Smooth muscle cell (in vitro differentiated cells): ENCODE data around the gene EML2. TPM values are rescaled to one million over a fixed set of nuclear protein-coding genes. Genes with fewer than 3 reads are reported as not detected.

Source experiments
- DNase-seq: peaks from one replicate; lab custom pipeline; 2025; ENCODE audit not compliant: unreplicated experiment; lab: John Stamatoyannopoulos, UW
- H2AFZ ChIP-seq: fragments of 200-600 bp; sonication (generic); 2 replicates; pipeline ENCODE4 v1.6.0; 2016; ENCODE audit warnings: antibody characterized with exemption, low read depth, mild to moderate bottlenecking
- H3F3A ChIP-seq: fragments of 200-600 bp; sonication (generic); 2 replicates; pipeline ENCODE4 v1.6.0; 2017; ENCODE audit warnings: antibody characterized with exemption, low read depth
- H3K27ac ChIP-seq: fragments of 200-600 bp; sonication (generic); 2 replicates; pipeline ENCODE4 v1.5.1; 2016; ENCODE audit warnings: low read depth, mild to moderate bottlenecking
- H3K27me3 ChIP-seq: fragments of 200-600 bp; sonication (generic); 2 replicates; pipeline ENCODE4 v1.6.1; 2016; ENCODE audit warnings: low read depth, mild to moderate bottlenecking
- H3K36me3 ChIP-seq: fragments of 200-600 bp; sonication (generic); 2 replicates; pipeline ENCODE4 v1.5.1; 2016; ENCODE audit warnings: low read depth
- H3K4me1 ChIP-seq: fragments of 200-600 bp; sonication (generic); 2 replicates; pipeline ENCODE4 v1.5.1; 2016; ENCODE audit warnings: low read depth
- H3K4me2 ChIP-seq: fragments of 200-600 bp; sonication (generic); 2 replicates; pipeline ENCODE4 v1.6.0; 2016; ENCODE audit warnings: mild to moderate bottlenecking
- H3K4me3 ChIP-seq: fragments of 200-600 bp; sonication (generic); 2 replicates; pipeline ENCODE4 v1.5.1; 2016; ENCODE audit warnings: mild to moderate bottlenecking
- H3K79me2 ChIP-seq: fragments of 200-600 bp; sonication (generic); 2 replicates; pipeline ENCODE4 v1.6.0; 2016; ENCODE audit warnings: low read depth, mild to moderate bottlenecking
- H3K9ac ChIP-seq: fragments of 200-600 bp; sonication (generic); 2 replicates; pipeline ENCODE4 v1.6.0; 2016; ENCODE audit warnings: low read depth
- H3K9me3 ChIP-seq: fragments of 200-600 bp; sonication (generic); replicated peaks from 2 replicates; pipeline ENCODE4 v1.5.1; 2016; ENCODE audit warnings: low read depth
- H4K20me1 ChIP-seq: fragments of 200-600 bp; sonication (generic); 2 replicates; pipeline ENCODE4 v1.6.0; 2016; ENCODE audit warnings: low read depth
- CTCF ChIP-seq: fragments of 200-600 bp; sonication (generic); IDR thresholded peaks from 2 replicates; pipeline ENCODE4 v1.5.1; 2017; ENCODE audit warnings: borderline replicate concordance, mild to moderate bottlenecking, antibody characterized with exemption; ENCODE audit not compliant: insufficient read depth, poor library complexity, severe bottlenecking
- WGBS: methylation state at CpG from one replicate; pipeline ENCODE4 v1.1.7; 2016; ENCODE audit warnings: low lambda C conversion rate; 5-methylcytosine and 5-hydroxymethylcytosine counted together
- microRNA counts: library from miRNA; unstranded; fragments of <30 nt; microRNA quantifications from one replicate; lab custom pipeline; 2016
- microRNA-seq: library from miRNA; unstranded; fragments of <30 nt; microRNA quantifications from one replicate; pipeline ENCODE4, GENCODE V29; 2016; ENCODE audit warnings: borderline number of aligned reads
- polyA plus RNA-seq: library from polyadenylated mRNA; unstranded; fragments of >200 nt; fragmentation: Nextera tagmentation; extraction: Ambion mirVana; gene quantifications from 2 replicates; pipeline ENCODE4 v1.2.1, GENCODE V29; 2016
- small RNA-seq: library from RNA; depleted of rRNA; stranded (forward); fragments of <200 nt; gene quantifications from one replicate; pipeline ENCODE3, GENCODE V24; 2014
- total RNA-seq: library from RNA; depleted of rRNA; stranded (reverse); fragments of >200 nt; gene quantifications from 2 replicates; pipeline ENCODE4 v1.2.3, GENCODE V29; 2014

Gene EML2
- total and polyA plus RNA-seq, 2 experiments from 2014 or later, result 7.7 to 19.0 TPM

- DNase-seq, result no peak
- Histone ChIP-seq H3K27me3 (no peaks in the 10 kb centered on the region), H3K9ac (no peak overlapping the region), H4K20me1 (peaks cover 6% of the 10 kb centered on the region), H3K4me1 (no peaks in the 10 kb centered on the region), H3K36me3 (no peaks in the 10 kb centered on the region), H3K4me2 (no peak overlapping the region), H3K9me3 (no peaks in the 10 kb centered on the region), H3K79me2 (no peaks in the 10 kb centered on the region), H3K27ac (no peak overlapping the region), H3K4me3 (no peak overlapping the region), H2AFZ (no peak overlapping the region), H3F3A (no peaks in the 10 kb centered on the region)
- no peak for TF ChIP-seq CTCF
- WGBS, result 59% methylated on average over 4 of the region's 5 CpGs
Observed at GRCh38 chr19:45564131-45564780, 74.9 kb downstream of the EML2 start.

GRCh38 chr19:45560686-45561085 lies 78.5 kb downstream of the EML2 start:
- Histone ChIP-seq H2AFZ (no peak overlapping the region), H3K4me3 (no peak overlapping the region), H3K36me3 (no peaks in the 10 kb centered on the region), H3K4me1 (no peaks in the 10 kb centered on the region), H3K4me2 (no peak overlapping the region), H3K27me3 (no peaks in the 10 kb centered on the region), H3K27ac (no peak overlapping the region), H3K9ac (no peak overlapping the region), H3K9me3 (no peaks in the 10 kb centered on the region), H3K79me2 (no peaks in the 10 kb centered on the region), H3F3A (no peaks in the 10 kb centered on the region), H4K20me1 (peaks cover 38% of the 10 kb centered on the region)
- DNase-seq, result no peak
- 88% methylated on average over 11 of the region's 11 CpGs for WGBS
- no peak for TF ChIP-seq CTCF

GRCh38 chr19:45560038-45560437 lies 79.2 kb downstream of the EML2 start:
- 86% methylated on average over 5 of the region's 5 CpGs for WGBS
- Histone ChIP-seq H4K20me1 (peaks cover 39% of the 10 kb centered on the region), H3K9ac (no peak overlapping the region), H3K27ac (no peak overlapping the region), H3K4me3 (no peak overlapping the region), H3F3A (no peaks in the 10 kb centered on the region), H3K79me2 (no peaks in the 10 kb centered on the region), H3K4me1 (no peaks in the 10 kb centered on the region), H2AFZ (no peak overlapping the region), H3K27me3 (no peaks in the 10 kb centered on the region), H3K4me2 (no peak overlapping the region), H3K9me3 (no peaks in the 10 kb centered on the region), H3K36me3 (no peaks in the 10 kb centered on the region)
- no peak for DNase-seq
- no peak for TF ChIP-seq CTCF

MicroRNAs within 50 kb of the gene (microRNA counts, 767-probe panel; counts per million panel counts)
- microRNA hsa-miR-330-3p (lab: Ali Mortazavi, UCI), result 183 counts per million
- microRNA hsa-miR-330-5p (lab: Ali Mortazavi, UCI), result 183 counts per million
- 183 counts per million for microRNA hsa-miR-642a-5p (lab: Ali Mortazavi, UCI)
- microRNA hsa-miR-642b-3p (lab: Ali Mortazavi, UCI), result 183 counts per million

Small RNA genes within 50 kb of the gene (microRNA-seq; reads per million reads assigned to microRNA genes)
- gene MIR330 (620 reads per million, percentile 76 among the genes with 10 or more reads in this experiment), gene MIR642A (not detected), gene MIR642B (not detected)

Small RNA genes within 50 kb of the gene (small RNA-seq; reads per million reads assigned to genes)
- gene MIR642A (0.58 reads per million, percentile 20 among the genes with 10 or more reads in this experiment), gene RN7SL836P (not detected)

Other genes starting within 250 kb of the EML2 start
- 26.3 and 66.4 TPM in 2 replicates for gene PPP1R13L, start 234.3 kb downstream of the EML2 start, total RNA-seq
- gene PPP1R13L, start 234.3 kb downstream of the EML2 start, polyA plus RNA-seq, result 28.1 and 77.1 TPM in 2 replicates
- 1.4 and 1.6 TPM in 2 replicates for gene POLR1G, start 232.8 kb downstream of the EML2 start, total RNA-seq
- gene POLR1G, start 232.8 kb downstream of the EML2 start, polyA plus RNA-seq, result 2.7 and 3.9 TPM in 2 replicates
- gene ERCC1, start 215.5 kb downstream of the EML2 start, total RNA-seq, result 60.8 and 72.6 TPM in 2 replicates
- gene ERCC1, start 215.5 kb downstream of the EML2 start, polyA plus RNA-seq, result 81.5 and 90.4 TPM in 2 replicates
- gene FOSB, start 171.4 kb downstream of the EML2 start, total RNA-seq, result 171 and 186 TPM in 2 replicates
- 178 and 299 TPM in 2 replicates for gene FOSB, start 171.4 kb downstream of the EML2 start, polyA plus RNA-seq
- 6.3 and 20.5 TPM in 2 replicates for gene RTN2, start 142.3 kb downstream of the EML2 start, total RNA-seq
- gene RTN2, start 142.3 kb downstream of the EML2 start, polyA plus RNA-seq, result 24.4 and 28.0 TPM in 2 replicates
- 0.58 TPM in 1 of 2 replicates, not detected in the other for gene PPM1N, start 141.0 kb downstream of the EML2 start, total RNA-seq
- gene PPM1N, start 141.0 kb downstream of the EML2 start, polyA plus RNA-seq, result 0.16 and 1.3 TPM in 2 replicates
- gene VASP, start 131.9 kb downstream of the EML2 start, total RNA-seq, result 75.8 and 83.8 TPM in 2 replicates
- gene VASP, start 131.9 kb downstream of the EML2 start, polyA plus RNA-seq, result 73.6 and 107 TPM in 2 replicates
- gene OPA3, start 54.6 kb downstream of the EML2 start, total RNA-seq, result 6.2 and 8.8 TPM in 2 replicates
- gene OPA3, start 54.6 kb downstream of the EML2 start, polyA plus RNA-seq, result 10.3 and 13.3 TPM in 2 replicates
- gene GPR4, start 37.2 kb downstream of the EML2 start, total RNA-seq, result not detected in 2 replicates
- 0.31 TPM in 1 of 2 replicates, not detected in the other for gene GPR4, start 37.2 kb downstream of the EML2 start, polyA plus RNA-seq
- 0.99 and 1.8 TPM in 2 replicates for gene GIPR, start 28.8 kb upstream of the EML2 start, total RNA-seq
- gene GIPR, start 28.8 kb upstream of the EML2 start, polyA plus RNA-seq, result 2.4 and 3.4 TPM in 2 replicates
- gene SNRPD2, start 52.6 kb upstream of the EML2 start, total RNA-seq, result 234 and 284 TPM in 2 replicates
- gene SNRPD2, start 52.6 kb upstream of the EML2 start, polyA plus RNA-seq, result 637 and 690 TPM in 2 replicates
- 12.2 and 12.9 TPM in 2 replicates for gene QPCTL, start 53.3 kb upstream of the EML2 start, total RNA-seq
- 10.0 and 13.3 TPM in 2 replicates for gene QPCTL, start 53.3 kb upstream of the EML2 start, polyA plus RNA-seq
- 5.6 and 7.2 TPM in 2 replicates for gene FBXO46, start 91.5 kb upstream of the EML2 start, total RNA-seq
- 7.9 and 13.1 TPM in 2 replicates for gene FBXO46, start 91.5 kb upstream of the EML2 start, polyA plus RNA-seq
- gene MEIOSIN, start 94.0 kb upstream of the EML2 start, total RNA-seq, result not detected in 2 replicates
- 0.12 TPM in 1 of 2 replicates, not detected in the other for gene MEIOSIN, start 94.0 kb upstream of the EML2 start, polyA plus RNA-seq
- gene SIX5, start 129.9 kb upstream of the EML2 start, total RNA-seq, result 10.2 and 15.3 TPM in 2 replicates
- gene SIX5, start 129.9 kb upstream of the EML2 start, polyA plus RNA-seq, result 16.0 and 19.7 TPM in 2 replicates
- 19.2 and 23.6 TPM in 2 replicates for gene DMPK, start 143.1 kb upstream of the EML2 start, total RNA-seq
- gene DMPK, start 143.1 kb upstream of the EML2 start, polyA plus RNA-seq, result 32.7 and 47.7 TPM in 2 replicates
- gene DMWD, start 153.4 kb upstream of the EML2 start, total RNA-seq, result 14.9 and 16.1 TPM in 2 replicates
- gene DMWD, start 153.4 kb upstream of the EML2 start, polyA plus RNA-seq, result 57.6 and 96.4 TPM in 2 replicates
- 0.22 TPM in 1 of 2 replicates, not detected in the other for gene RSPH6A, start 175.9 kb upstream of the EML2 start, total RNA-seq
- gene RSPH6A, start 175.9 kb upstream of the EML2 start, polyA plus RNA-seq, result 0.15 TPM in 1 of 2 replicates, not detected in the other
- 30.9 and 33.3 TPM in 2 replicates for gene SYMPK, start 223.8 kb upstream of the EML2 start, total RNA-seq
- gene SYMPK, start 223.8 kb upstream of the EML2 start, polyA plus RNA-seq, result 28.6 and 34.1 TPM in 2 replicates
- gene FOXA3, start 224.9 kb upstream of the EML2 start, total RNA-seq, result 0.13 and 0.76 TPM in 2 replicates
- gene FOXA3, start 224.9 kb upstream of the EML2 start, polyA plus RNA-seq, result 0.50 and 0.65 TPM in 2 replicates
- 10.4 and 19.0 TPM in 2 replicates for gene IRF2BP1, start 246.7 kb upstream of the EML2 start, total RNA-seq
- 11.2 and 12.9 TPM in 2 replicates for gene IRF2BP1, start 246.7 kb upstream of the EML2 start, polyA plus RNA-seq